ENCODE results near the gene CCDC158.

GRCh38 chr4:76275486-76276124, 145.3 kb downstream of the CCDC158 start:
- no peak for TF ChIP-seq ZNF274 (IDR thresholded peaks at IDR 0.05; ENCODE audit: low read depth, low read length)
- no peak for TF ChIP-seq SUZ12 (IDR thresholded peaks at IDR 0.05; ENCODE audit: extremely low read depth, insufficient read depth, insufficient read length)
- TF ChIP-seq YY1 (IDR thresholded peaks at IDR 0.05; ENCODE audit: insufficient read depth, insufficient read length) = no peak
